Activated T-cell treated with anti-CD3 and anti-CD28 coated beads for 24 hours (primary cell): Measurements from ENCODE around the gene TRAFD1.
"Not testable (repeated sequence)": the region's sequence is repeated elsewhere in the genome, so short reads cannot be mapped to it uniquely, and the experiment has no call there.

Source experiments
- DNase-seq: peaks from one replicate; pipeline ENCODE4 v3.0.0-alpha.2; 2020; ENCODE audit warnings: low read depth

TRAFD1 gene

DNA sequence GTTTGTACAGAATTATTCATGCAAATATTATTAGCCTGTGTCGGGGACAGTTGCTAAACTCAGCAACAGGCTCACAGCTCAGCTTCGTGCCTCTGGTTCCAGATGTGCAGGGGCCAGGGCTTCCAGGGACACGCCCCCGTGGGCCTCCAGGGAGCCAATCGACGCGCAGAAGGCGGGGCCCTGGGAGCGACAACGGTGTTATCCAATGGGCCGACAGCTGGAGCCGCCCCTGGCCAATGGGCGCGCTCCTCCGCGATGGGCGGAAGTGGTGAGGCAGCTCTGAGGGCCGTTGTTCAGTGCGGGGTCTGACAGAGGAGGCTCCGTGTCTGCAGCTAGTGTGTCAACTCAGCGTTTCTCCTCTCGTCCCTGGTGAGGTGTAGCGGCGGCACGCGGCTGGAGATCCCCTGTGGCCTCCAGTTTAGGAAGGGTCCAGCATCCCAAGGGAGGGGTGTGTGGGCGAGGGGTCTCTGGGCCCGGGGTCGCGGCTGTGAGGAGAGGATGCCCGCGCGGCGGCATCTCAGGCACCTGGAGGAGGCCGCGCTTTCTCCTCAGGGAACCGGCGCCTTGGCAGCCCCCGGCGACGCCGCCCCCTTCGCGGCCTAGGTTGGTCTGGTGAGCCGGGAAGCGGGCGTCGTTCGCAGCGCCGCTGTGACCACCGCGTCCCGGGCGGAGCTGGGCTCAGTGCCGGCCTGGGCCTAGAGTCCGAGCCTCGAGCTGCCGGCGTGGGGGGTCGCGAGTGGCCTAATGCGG, at the start of gene TRAFD1:
TSS of gene TRAFD1 (plus strand) at position 311 of the 750 bp plus-strand sequence. CDS start 4,963 bp downstream, outside the sequence.
- DNase-seq: peak; percentile 98

DNA sequence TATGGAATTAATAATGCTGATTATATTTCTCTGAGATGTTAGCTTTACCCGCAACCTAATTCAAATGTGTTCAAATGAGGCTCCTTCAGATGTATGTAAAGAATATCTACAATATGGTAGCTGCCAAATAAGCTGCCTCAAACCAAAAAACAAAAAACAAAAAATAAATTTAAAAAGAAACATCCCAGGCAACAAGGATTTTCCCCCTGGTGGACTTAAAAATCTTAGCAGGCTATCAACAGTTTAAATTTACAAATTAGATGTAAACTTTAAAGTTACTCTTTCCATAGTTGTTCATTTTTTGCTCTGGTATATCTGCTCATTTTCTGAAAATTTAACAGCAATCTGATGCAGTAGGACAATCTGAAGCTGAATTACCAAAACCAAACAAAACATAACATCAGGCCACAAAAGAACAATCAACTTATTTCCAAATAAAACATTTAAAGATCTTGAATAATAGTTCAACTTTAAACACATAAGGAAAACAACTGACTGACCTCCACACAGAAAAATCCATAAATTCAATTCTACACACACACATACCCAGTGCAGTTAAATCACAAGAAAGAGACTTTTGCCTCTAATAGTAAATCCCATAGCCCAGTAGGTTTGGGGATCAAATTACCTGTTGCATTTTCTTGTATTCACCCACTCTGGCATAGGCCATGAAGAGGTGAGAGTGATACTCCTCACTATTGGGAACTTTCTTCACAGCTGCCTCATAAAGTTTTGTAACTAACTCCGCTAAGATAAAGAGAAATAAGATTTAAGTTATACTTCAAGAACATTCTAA, 38.1 kb upstream of the TRAFD1 start:
- no peak for DNase-seq

DNA sequence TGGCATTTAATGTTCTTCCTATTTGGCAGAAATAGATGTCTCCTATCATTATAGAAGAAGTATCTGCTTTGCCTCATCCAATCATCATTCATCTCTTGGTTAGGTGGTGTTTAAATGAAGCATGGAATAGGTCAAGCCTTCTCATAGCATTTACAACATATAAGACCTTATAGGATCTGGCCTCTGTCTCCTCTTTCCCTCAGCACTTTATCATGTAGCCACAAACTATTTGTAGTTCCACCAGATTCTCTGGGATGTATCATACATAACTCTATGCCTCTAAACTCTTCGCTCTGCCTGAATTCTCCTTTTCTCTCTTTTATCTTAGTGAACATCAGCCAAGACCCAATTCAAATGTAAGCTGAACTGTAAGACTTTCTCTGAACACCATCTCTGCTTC, 37.5 kb upstream of the TRAFD1 start:
- DNase-seq: no peak

DNA sequence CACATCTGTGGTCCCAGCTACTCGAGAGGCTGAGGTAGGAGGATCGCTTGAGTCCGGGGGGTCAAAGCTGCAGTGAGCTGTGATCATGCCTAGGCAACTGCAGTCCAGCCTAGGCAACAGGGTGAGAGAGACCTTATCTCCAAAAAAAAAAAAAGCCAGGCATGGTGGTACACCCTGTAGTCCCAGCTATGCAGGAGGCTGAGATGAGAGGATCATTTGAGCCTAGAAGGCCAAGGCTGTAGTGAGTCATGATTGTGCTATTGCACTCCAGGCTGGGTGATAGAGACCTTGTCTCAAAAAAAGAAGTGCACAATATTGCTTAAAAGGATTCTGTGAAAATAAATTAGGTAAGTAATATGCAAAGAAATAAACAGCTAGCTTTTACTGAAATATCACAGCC, 33.8 kb upstream of the TRAFD1 start:
- no peak for DNase-seq

DNA sequence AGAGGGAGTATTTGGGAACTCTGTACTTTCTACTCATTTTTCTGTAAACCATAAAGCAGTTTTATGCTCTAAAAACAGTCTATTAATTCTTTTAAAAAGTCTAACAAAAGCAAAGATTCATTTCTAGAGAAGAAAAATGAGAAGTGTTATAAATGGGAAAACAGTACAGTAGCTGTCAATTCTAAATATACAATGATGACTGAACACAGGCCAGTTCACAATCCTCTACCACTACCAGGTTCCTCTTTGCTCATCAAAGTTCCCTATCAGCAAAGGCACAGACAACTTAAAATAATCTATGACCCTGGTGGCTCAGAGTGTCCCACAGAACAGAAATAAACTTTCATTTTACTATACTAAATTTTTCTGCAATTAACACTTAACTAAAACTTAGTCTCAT, 29.3 kb upstream of the TRAFD1 start:
- no peak for DNase-seq

DNA sequence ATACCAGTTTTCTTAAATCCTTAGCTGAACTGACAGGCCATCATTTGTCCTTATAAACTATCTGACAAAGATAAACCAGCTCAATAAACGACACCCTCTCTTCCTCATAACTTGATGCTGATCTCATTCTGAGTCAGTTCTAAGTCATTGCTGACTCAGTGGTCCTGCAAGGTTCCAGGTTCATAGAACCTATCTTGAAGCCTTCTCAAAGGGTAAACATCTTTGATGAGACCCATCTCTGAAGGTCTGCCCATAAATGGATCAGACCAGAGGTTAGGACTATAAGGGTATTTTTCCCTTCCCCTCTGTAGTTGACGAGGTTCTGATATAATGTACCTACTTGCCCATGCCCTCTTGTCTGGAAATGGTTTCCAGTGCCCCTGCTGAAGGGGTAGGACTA, 28.7 kb upstream of the TRAFD1 start:
- peak; percentile 35 for DNase-seq

DNA sequence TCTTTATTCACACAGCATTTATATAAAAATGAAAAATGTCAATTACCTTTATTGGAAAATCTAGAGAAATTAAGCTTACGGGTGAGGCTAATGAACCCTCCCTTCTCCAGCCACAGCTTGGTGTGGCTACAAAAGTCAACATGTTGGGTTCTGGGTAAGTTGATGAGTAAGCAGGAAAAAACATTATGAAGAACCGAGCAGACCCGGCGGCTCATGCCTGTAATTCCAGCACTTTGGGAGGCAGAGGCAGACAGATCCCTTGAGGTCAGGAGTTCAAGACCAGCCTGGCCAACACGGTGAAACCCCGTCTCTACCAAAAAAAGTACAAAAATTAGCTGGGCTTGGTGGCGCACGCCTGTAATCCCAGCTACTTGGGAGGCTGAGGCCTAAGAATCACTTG, 27.7 kb upstream of the TRAFD1 start:
- DNase-seq: no peak

GRCh38 chr12:112100500-112100899, 24.9 kb upstream of the TRAFD1 start:
- not testable (repeated sequence) for DNase-seq

- no peak for DNase-seq
These were observed 23.2 kb upstream of the TRAFD1 start for GRCh38 chr12:112102127-112102526.

- DNase-seq: not testable (repeated sequence)
These were observed 22.6 kb upstream of the TRAFD1 start for GRCh38 chr12:112102746-112103145.

GRCh38 chr12:112103758-112104503, 21.4 kb upstream of the TRAFD1 start:
- no peak for DNase-seq

DNA sequence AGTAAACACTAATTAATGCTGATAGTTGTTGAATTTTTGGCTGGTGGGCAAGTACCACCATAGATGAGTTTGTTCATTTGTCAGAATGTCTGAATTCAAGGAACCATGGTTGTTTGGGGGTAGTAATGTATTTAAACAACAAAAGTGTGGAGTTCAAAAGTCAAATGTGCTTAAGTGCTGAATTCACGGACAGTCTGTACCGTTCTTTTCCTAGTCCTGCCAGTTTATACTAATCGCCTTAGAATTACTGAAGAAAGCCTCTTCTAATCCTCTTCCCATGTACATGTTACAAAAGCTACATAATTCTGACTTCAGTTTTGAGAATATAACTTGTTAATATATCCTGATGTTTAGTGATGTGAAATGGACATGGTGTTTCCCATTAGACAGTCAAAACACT, 19.5 kb upstream of the TRAFD1 start:
- DNase-seq: no peak

GRCh38 chr12:112107306-112108201, 17.8 kb upstream of the TRAFD1 start:
- no peak for DNase-seq

DNA sequence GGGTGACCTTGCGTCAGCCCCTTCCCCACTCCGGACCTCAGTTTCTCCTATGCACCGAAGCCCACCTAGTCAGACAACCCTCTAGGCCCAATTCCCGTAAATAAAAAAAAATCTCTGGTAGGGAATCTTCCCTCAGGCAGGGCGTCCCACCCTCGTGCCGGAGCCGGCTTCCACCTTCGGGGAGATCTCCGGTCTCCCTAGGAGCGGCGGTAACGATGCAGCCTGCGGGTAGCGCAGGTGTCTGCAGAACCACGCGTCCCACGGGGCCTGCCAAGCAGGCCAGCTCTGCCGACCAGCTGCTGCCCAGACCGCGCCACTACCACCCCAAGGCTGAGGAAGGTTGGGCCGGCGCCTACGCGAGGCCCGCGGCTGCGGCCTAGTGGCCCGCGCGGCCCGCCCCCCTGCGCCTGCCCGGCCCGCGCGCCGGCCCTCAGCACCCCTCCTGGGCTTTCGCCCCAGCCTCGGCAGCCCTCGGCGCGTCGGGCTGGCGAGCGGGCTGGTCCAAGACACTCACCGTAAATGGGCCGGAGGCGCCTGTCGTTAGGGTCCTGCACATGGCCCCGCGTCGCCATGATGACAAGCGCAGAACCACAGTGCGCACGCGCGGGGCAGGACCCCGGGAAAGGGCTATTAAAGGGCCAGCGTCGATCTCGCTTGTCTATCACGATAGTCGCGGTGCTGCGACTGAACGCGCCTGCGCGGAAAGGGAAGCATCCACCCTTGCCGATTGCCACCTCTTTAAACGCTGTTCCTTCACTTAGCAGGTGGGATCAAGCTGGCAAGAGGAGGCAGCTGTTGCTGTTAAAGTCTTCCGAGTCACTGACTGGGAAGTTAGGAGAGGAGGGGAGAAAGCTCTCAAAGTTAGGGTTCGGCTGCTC, 16.9 kb upstream of the TRAFD1 start, which contains the start of gene NAA25:
TSS of gene NAA25 (minus strand) at position 582 of the 878 bp plus-strand sequence. CDS start at position 572, 10 bp downstream.
- DNase-seq: peak; percentile 83

GRCh38 chr12:112110787-112111662, 14.3 kb upstream of the TRAFD1 start:
- not testable (repeated sequence) for DNase-seq

DNA sequence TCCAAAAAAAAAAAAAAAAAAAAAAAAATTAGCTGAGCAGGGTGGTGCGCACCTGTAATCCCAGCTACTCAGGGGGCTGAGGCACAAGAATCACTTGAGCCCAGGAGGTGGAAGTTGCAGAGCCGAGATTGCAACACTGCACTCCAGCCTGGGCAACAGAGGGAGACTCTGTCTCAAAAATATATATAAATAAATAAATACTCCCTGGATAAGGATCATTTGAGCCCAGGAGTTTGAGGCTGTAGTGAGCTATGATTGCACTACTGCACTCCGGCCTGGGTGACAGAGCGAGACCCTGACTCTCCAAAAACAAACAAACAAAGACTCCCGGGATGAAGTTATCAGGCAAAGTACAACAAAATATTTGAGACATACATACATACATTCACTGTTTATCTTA, 13.4 kb upstream of the TRAFD1 start:
- DNase-seq: no peak

DNA sequence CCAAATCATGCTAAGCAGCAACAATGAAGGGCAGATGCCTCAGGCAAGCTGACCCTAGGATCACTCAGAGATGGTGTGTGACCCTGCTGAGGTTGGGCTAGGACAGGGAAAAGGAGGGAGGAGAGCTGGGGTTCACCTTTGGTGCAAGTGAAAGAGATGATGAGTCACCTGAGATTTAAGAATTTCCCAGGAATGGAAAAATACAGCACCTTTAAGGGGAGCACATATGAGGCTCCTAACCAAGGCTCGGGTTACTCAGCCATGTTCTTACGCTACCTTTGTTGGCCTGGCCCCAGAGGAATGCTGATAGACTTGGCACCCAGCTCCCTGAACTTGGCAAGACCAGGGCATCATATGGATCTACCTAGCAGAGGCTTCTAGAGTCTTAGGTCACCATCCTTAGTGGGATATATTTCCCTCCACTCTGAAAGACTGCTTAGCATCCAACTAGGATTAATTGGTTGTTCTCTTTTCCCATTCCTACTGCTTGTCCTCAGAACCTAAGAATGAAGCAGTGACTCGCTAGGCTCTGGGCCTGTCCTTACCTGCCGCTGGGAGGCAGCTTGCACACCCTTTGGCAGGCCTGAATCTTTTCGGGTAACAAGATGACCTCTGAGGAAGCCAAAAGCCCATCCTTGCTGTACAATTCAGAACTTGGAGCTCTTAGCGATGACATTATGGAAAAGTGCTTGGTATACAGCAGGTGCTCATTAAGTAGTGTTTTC, 12.8 kb upstream of the TRAFD1 start:
- no peak for DNase-seq

DNA sequence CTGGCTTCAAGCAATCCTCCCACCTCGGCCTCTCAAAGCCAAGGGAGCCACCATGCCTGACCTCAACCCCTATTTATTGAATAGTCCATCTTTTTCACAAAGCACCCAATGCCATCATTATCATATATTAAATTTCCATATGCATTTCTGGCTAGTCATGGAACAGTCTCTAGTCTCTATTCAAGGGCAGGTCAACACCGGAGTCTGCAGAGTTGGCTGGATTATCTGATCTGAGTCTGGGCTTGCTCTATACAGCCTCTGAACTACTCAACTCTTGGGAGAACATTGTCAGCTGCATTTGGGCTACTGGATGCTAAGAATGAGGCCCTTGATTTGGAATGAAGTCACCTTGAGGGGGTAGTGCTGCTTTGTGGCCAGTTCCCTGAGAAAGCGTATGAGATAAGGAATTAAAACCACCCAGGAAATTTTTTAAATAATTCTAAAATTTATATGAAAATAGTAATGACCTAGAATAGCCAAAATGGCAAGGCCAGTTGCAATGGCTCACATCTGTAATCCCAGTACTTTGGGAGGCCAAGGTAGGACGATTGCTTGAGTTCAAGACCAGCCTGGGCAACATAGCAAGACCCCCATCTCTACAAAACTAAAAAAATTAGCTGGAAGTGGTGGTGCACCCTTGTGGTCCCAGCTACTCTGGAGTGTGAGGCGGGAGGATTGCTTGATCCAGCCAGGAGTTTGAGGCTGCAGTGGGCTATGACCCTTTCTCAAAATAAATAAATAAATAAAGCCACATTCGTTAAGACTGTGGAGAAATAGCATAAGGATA, 9.9 kb upstream of the TRAFD1 start:
- no peak for DNase-seq
